OCI-LY1 (cell line): Measurements from ENCODE around the gene DLGAP4.

Experiments used
- H2AFZ ChIP-seq: fragments of 200-600 bp; sonication (generic), shearing (Covaris generic); 2 replicates; pipeline ENCODE4 v1.6.0; 2014; ENCODE audit warnings: antibody characterized with exemption, mild to moderate bottlenecking, low read length
- H3F3A ChIP-seq: fragments of 200-600 bp; sonication (generic), shearing (Covaris generic); 2 replicates; pipeline ENCODE4 v1.6.0; 2014; ENCODE audit warnings: mild to moderate bottlenecking, antibody characterized with exemption, low read length, moderate library complexity; ENCODE audit not compliant: insufficient read depth
- H3K27ac ChIP-seq: fragments of 200-600 bp; sonication (generic); 2 replicates; pipeline ENCODE4 v1.5.1; 2014; ENCODE audit warnings: low read length, mixed run types, mild to moderate bottlenecking, low read depth; ENCODE audit not compliant: poor library complexity, severe bottlenecking
- H3K27me3 ChIP-seq: fragments of 200-600 bp; sonication (generic); 2 replicates; pipeline ENCODE4 v1.6.0; 2014; ENCODE audit warnings: antibody characterized with exemption, mild to moderate bottlenecking, low read length, moderate library complexity; ENCODE audit not compliant: insufficient read depth
- H3K36me3 ChIP-seq: fragments of 200-600 bp; sonication (generic); 2 replicates; pipeline ENCODE4 v1.6.1; 2014; ENCODE audit warnings: mild to moderate bottlenecking, antibody characterized with exemption, low read length, moderate library complexity, mixed read lengths; ENCODE audit not compliant: insufficient read depth
- H3K4me1 ChIP-seq: fragments of 200-600 bp; sonication (generic); 2 replicates; pipeline ENCODE4 v1.5.1; 2014; ENCODE audit warnings: mild to moderate bottlenecking, low read length, moderate library complexity; ENCODE audit not compliant: insufficient read depth, severe bottlenecking
- H3K4me2 ChIP-seq: fragments of 200-600 bp; sonication (generic), shearing (Covaris generic); 2 replicates; pipeline ENCODE4 v1.6.1; 2014; ENCODE audit warnings: low read length
- H3K4me3 ChIP-seq: fragments of 200-600 bp; sonication (generic); 2 replicates; pipeline ENCODE4 v1.5.1; 2014; ENCODE audit warnings: low read length, low read depth, mild to moderate bottlenecking, mixed read lengths; ENCODE audit not compliant: poor library complexity, severe bottlenecking
- H3K79me2 ChIP-seq: fragments of 200-600 bp; shearing (Covaris generic); 2 replicates; pipeline ENCODE4 v1.6.1; 2016; ENCODE audit warnings: mixed run types, low read length, mixed read lengths; ENCODE audit not compliant: insufficient read depth
- H3K9ac ChIP-seq: fragments of 200-600 bp; sonication (generic), shearing (Covaris generic); 2 replicates; pipeline ENCODE4 v1.6.1; 2014; ENCODE audit warnings: mild to moderate bottlenecking, low read length, mixed read lengths
- H3K9me2 ChIP-seq: fragments of 200-600 bp; sonication (generic), shearing (Covaris generic); 2 replicates; pipeline ENCODE4 v1.6.1; 2014; ENCODE audit warnings: low read depth, mild to moderate bottlenecking, low read length, mixed read lengths
- H3K9me3 ChIP-seq: fragments of 200-600 bp; shearing (Covaris generic); 2 replicates; pipeline ENCODE4 v1.6.1; 2014; ENCODE audit warnings: low read length, mixed read lengths
- H4K20me1 ChIP-seq: fragments of 200-600 bp; sonication (generic), shearing (Covaris generic); 2 replicates; pipeline ENCODE4 v1.6.0; 2016; ENCODE audit warnings: mild to moderate bottlenecking, low read length; ENCODE audit not compliant: insufficient read depth
- EZH2 ChIP-seq: fragments of 200-600 bp; sonication (generic), shearing (Covaris generic); IDR thresholded peaks from 2 replicates; pipeline ENCODE4 v1.8.0; 2017; ENCODE audit warnings: borderline replicate concordance, mixed run types, mild to moderate bottlenecking, antibody characterized with exemption, low read length, moderate library complexity, mixed read lengths
- TF ChIP-seq, protein P1 (sequence below): fragments of 200-600 bp; sonication (generic), shearing (Covaris generic); IDR thresholded peaks from 2 replicates; pipeline ENCODE4 v1.5.1; 2017; ENCODE audit warnings: mild to moderate bottlenecking, antibody characterized with exemption, low read length, moderate library complexity, mixed read lengths

DLGAP4 gene

DNA sequence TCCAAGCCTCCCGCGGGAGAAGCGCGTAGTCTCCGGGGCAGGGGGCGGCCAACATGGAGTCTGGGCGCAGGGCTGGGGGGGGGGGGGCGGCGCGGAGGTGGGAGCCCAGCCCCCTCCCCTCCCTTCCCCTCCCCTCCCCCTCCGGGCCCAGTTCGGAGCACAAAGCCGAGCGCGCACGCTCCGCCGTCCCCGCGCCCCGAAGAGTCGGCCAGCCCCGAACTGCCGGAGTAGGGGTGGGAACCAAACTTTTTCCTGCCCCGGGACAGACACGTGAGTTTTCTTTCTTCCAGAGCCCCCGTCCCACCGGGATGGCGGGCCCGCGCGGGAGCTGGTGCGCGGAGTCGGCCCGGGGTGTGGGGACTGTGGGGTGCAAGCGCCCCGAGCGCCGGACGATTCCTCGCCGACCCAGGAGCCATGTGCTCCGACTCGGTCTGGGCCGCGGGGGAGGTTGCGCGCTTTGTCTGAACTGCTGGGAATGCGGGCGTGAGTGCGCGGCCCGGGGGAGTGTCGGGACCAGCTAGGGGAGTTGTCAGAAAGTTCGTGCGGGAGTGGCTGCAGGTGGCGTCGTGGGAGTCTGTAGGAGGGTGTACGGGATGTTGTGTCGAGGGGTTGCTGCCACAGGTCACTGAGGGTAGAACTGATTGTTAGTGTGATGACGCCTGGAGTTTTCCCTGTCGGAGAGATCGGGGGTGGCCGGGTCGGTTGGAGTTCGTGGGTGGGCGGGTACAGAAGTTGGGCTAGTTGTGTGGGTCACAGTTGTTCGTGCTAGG is 268.4 kb downstream of the DLGAP4 start:
- H3F3A ChIP-seq, result peaks cover 5% of the 10 kb centered on the region; the same call in 1 of the 2 replicates
- H3K4me2 ChIP-seq, result peak overlapping the region; percentile 71
- H3K4me1 ChIP-seq, result peaks cover 23% of the 10 kb centered on the region
- no peaks in the 10 kb centered on the region for H3K9me2 ChIP-seq
- peaks cover 27% of the 10 kb centered on the region for H3K79me2 ChIP-seq
- peaks cover 25% of the 10 kb centered on the region for H3K36me3 ChIP-seq
- no peaks in the 10 kb centered on the region for H3K27me3 ChIP-seq
- H3K4me3 ChIP-seq, result peak overlapping the region; percentile 77
- TF ChIP-seq EZH2, result no peak
- TF ChIP-seq, protein P1, sequence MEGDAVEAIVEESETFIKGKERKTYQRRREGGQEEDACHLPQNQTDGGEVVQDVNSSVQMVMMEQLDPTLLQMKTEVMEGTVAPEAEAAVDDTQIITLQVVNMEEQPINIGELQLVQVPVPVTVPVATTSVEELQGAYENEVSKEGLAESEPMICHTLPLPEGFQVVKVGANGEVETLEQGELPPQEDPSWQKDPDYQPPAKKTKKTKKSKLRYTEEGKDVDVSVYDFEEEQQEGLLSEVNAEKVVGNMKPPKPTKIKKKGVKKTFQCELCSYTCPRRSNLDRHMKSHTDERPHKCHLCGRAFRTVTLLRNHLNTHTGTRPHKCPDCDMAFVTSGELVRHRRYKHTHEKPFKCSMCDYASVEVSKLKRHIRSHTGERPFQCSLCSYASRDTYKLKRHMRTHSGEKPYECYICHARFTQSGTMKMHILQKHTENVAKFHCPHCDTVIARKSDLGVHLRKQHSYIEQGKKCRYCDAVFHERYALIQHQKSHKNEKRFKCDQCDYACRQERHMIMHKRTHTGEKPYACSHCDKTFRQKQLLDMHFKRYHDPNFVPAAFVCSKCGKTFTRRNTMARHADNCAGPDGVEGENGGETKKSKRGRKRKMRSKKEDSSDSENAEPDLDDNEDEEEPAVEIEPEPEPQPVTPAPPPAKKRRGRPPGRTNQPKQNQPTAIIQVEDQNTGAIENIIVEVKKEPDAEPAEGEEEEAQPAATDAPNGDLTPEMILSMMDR, result no peak
- H2AFZ ChIP-seq, result no peak overlapping the region
- H3K9ac ChIP-seq, result peak overlapping the region; percentile 93
- H4K20me1 ChIP-seq, result no peaks in the 10 kb centered on the region
- peak overlapping the region; percentile 34 for H3K27ac ChIP-seq
- no peaks in the 10 kb centered on the region for H3K9me3 ChIP-seq

DNA sequence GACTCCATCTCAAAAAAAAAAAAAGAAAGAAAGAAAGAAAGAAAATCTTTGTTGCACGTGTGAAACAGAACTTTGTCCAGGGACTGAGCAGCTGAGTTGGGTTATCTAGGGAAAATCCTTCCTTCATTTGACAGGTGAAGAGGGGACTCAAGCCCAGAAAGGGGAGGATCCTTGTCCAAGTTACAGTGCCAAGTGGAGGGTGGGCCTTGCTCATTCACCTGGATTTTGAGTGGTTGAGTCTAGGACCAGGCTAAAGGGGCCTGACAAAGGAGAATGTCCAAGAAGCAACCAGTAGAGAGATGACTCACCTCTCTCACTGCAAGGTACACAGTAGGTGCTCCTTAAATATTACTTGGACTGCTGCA is 269.9 kb downstream of the DLGAP4 start:
- no peak overlapping the region for H3K4me2 ChIP-seq
- no peak overlapping the region for H3K4me3 ChIP-seq
- H3F3A ChIP-seq, result peaks cover 5% of the 10 kb centered on the region; the same call in 1 of the 2 replicates
- no peak overlapping the region for H3K9ac ChIP-seq
- no peak overlapping the region for H3K27ac ChIP-seq
- TF ChIP-seq, protein P1, result no peak
- no peak for TF ChIP-seq EZH2
- peaks cover 39% of the 10 kb centered on the region for H3K36me3 ChIP-seq
- no peaks in the 10 kb centered on the region for H4K20me1 ChIP-seq
- H2AFZ ChIP-seq, result no peak overlapping the region
- no peaks in the 10 kb centered on the region for H3K27me3 ChIP-seq
- H3K79me2 ChIP-seq, result peaks cover 27% of the 10 kb centered on the region
- H3K9me2 ChIP-seq, result no peaks in the 10 kb centered on the region
- peaks cover 23% of the 10 kb centered on the region for H3K4me1 ChIP-seq
- no peaks in the 10 kb centered on the region for H3K9me3 ChIP-seq
